Measurements from ENCODE around the gene EHBP1L1. TPM values are rescaled to one million over a fixed set of nuclear protein-coding genes. Genes with fewer than 3 reads are reported as not detected.

Gene EHBP1L1
- polyA plus RNA-seq, 1 donor from 2014 or later = 18.3 TPM

- H3K79me2 ChIP-seq (replicated peaks; ENCODE audit: insufficient read depth, low read length) = no peaks in the 10 kb centered on the region
- no peaks in the 10 kb centered on the region for H3K36me3 ChIP-seq (ENCODE audit: insufficient read depth, low read length)
- H4K20me1 ChIP-seq (ENCODE audit: insufficient read depth) = no peaks in the 10 kb centered on the region
- no peaks in the 10 kb centered on the region for H3K27me3 ChIP-seq (ENCODE audit: insufficient read depth, low read depth, low read length)
- H3K9ac ChIP-seq (ENCODE audit: low read length) = no peak overlapping the region
- no peak overlapping the region for H2AFZ ChIP-seq (ENCODE audit: low read depth, low read length)
- TF ChIP-seq EP300 (conservative IDR thresholded peaks at IDR 0.05; ENCODE audit: poor library complexity, severe bottlenecking) (no peak), POLR2AphosphoS5 (IDR thresholded peaks at IDR 0.05) (no peak), CTCF (IDR thresholded peaks at IDR 0.05; ENCODE audit: poor library complexity, severe bottlenecking) (no peak), EZH2 (IDR thresholded peaks at IDR 0.05; ENCODE audit: borderline replicate concordance, insufficient read depth, low read length, poor library complexity, severe bottlenecking) (no peak), RAD21 (conservative IDR thresholded peaks at IDR 0.05) (no peak), MXI1 (conservative IDR thresholded peaks at IDR 0.05; ENCODE audit: poor library complexity, severe bottlenecking) (no peak), REST (IDR thresholded peaks at IDR 0.05; ENCODE audit: borderline replicate concordance) (no peak), TAF1 (IDR thresholded peaks at IDR 0.05; ENCODE audit: low read depth) (no peak), SMC3 (conservative IDR thresholded peaks at IDR 0.05; ENCODE audit: poor library complexity) (no peak)
- no peak overlapping the region for H3K27ac ChIP-seq (ENCODE audit: low read length)
- H3K9me3 ChIP-seq (ENCODE audit: low read length) = no peaks in the 10 kb centered on the region
- no peak overlapping the region for H3K4me2 ChIP-seq (ENCODE audit: low read length)
- H3K4me3 ChIP-seq (ENCODE audit: low read length) = no peak overlapping the region
- H3K9me2 ChIP-seq (ENCODE audit: insufficient read depth, low read length) = no peaks in the 10 kb centered on the region
- no peaks in the 10 kb centered on the region for H3F3A ChIP-seq (ENCODE audit: insufficient read depth, low read length, poor library complexity, severe bottlenecking)
Observed at GRCh38 chr11:65623852-65624616, 48.2 kb downstream of the EHBP1L1 start.

GRCh38 chr11:65624931-65625627 is 49.2 kb downstream of the EHBP1L1 start:
- H3K4me3 ChIP-seq (ENCODE audit: low read length) = no peak overlapping the region
- H4K20me1 ChIP-seq (ENCODE audit: insufficient read depth) = no peaks in the 10 kb centered on the region
- no peaks in the 10 kb centered on the region for H3F3A ChIP-seq (ENCODE audit: insufficient read depth, low read length, poor library complexity, severe bottlenecking)
- no peak overlapping the region for H3K9ac ChIP-seq (ENCODE audit: low read length)
- TF ChIP-seq POLR2AphosphoS5 (IDR thresholded peaks at IDR 0.05) (no peak), EP300 (conservative IDR thresholded peaks at IDR 0.05; ENCODE audit: poor library complexity, severe bottlenecking) (no peak), REST (IDR thresholded peaks at IDR 0.05; ENCODE audit: borderline replicate concordance) (no peak), EZH2 (IDR thresholded peaks at IDR 0.05; ENCODE audit: borderline replicate concordance, insufficient read depth, low read length, poor library complexity, severe bottlenecking) (no peak), RAD21 (conservative IDR thresholded peaks at IDR 0.05) (no peak), CTCF (IDR thresholded peaks at IDR 0.05; ENCODE audit: poor library complexity, severe bottlenecking) (no peak), MXI1 (conservative IDR thresholded peaks at IDR 0.05; ENCODE audit: poor library complexity, severe bottlenecking) (no peak), SMC3 (conservative IDR thresholded peaks at IDR 0.05; ENCODE audit: poor library complexity) (no peak), TAF1 (IDR thresholded peaks at IDR 0.05; ENCODE audit: low read depth) (no peak)
- no peaks in the 10 kb centered on the region for H3K79me2 ChIP-seq (replicated peaks; ENCODE audit: insufficient read depth, low read length)
- H3K9me2 ChIP-seq (ENCODE audit: insufficient read depth, low read length) = no peaks in the 10 kb centered on the region
- no peaks in the 10 kb centered on the region for H3K36me3 ChIP-seq (ENCODE audit: insufficient read depth, low read length)
- no peaks in the 10 kb centered on the region for H3K9me3 ChIP-seq (ENCODE audit: low read length)
- H2AFZ ChIP-seq (ENCODE audit: low read depth, low read length) = no peak overlapping the region
- H3K27ac ChIP-seq (ENCODE audit: low read length) = no peak overlapping the region
- H3K4me2 ChIP-seq (ENCODE audit: low read length) = no peak overlapping the region
- no peaks in the 10 kb centered on the region for H3K27me3 ChIP-seq (ENCODE audit: insufficient read depth, low read depth, low read length)

All from neural cell (in vitro differentiated cells).